Erythroblast (primary cell): ENCODE results near the gene WDR82.

Experiments
- GATA1 ChIP-seq: IDR thresholded peaks from 2 replicates; pipeline ENCODE4 v1.6.1; 2011; ENCODE audit warnings: low read depth, mild to moderate bottlenecking, control low read depth, low read length, moderate library complexity
- POLR2A ChIP-seq: IDR thresholded peaks from 2 replicates; pipeline ENCODE4 v1.6.1; 2011; ENCODE audit warnings: mild to moderate bottlenecking, low read length

GRCh38 chr3:52238761-52239701 is 39.4 kb downstream of the WDR82 start, which contains the start of gene TWF2:
- TF ChIP-seq POLR2A: peak; percentile 87
- TF ChIP-seq GATA1: no peak
